NT2/D1 (cell line): ENCODE data around the gene CNTNAP3.
"Not testable (repeated sequence)": the region's sequence is repeated elsewhere in the genome, so short reads cannot be mapped to it uniquely, and the experiment has no call there.

ENCODE experiments used
- SUZ12 ChIP-seq: IDR thresholded peaks from 2 replicates; pipeline ENCODE4 v1.6.1; 2011; ENCODE audit not compliant: insufficient read length, insufficient read depth; ENCODE audit errors: extremely low read depth
- YY1 ChIP-seq: IDR thresholded peaks from 2 replicates; pipeline ENCODE4 v1.6.1; 2011; ENCODE audit not compliant: insufficient read length, insufficient read depth
- ZNF274 ChIP-seq: IDR thresholded peaks from 2 replicates; pipeline ENCODE4 v1.6.1; 2011; ENCODE audit warnings: mild to moderate bottlenecking, low read depth, low read length

- TF ChIP-seq YY1, ZNF274, SUZ12: not testable (repeated sequence)
Measured at GRCh38 chr9:39200412-39200811, 87.6 kb downstream of the CNTNAP3 start.
